GM21381 (cell line): ENCODE data around the gene AMZ1.
A peak's percentile ranks its signal among the peaks of the same experiment; 100 is the strongest.
"Not testable (repeated sequence)": the region's sequence is repeated elsewhere in the genome, so short reads cannot be mapped to it uniquely, and the experiment has no call there.

ENCODE experiments used
- ATAC-seq: cut with Tn5 transposase; IDR thresholded peaks from one replicate; pipeline ENCODE4 v1.9.1; 2021; ENCODE audit warnings: mild to moderate bottlenecking, moderate library complexity; ENCODE audit not compliant: unreplicated experiment

Gene AMZ1

DNA sequence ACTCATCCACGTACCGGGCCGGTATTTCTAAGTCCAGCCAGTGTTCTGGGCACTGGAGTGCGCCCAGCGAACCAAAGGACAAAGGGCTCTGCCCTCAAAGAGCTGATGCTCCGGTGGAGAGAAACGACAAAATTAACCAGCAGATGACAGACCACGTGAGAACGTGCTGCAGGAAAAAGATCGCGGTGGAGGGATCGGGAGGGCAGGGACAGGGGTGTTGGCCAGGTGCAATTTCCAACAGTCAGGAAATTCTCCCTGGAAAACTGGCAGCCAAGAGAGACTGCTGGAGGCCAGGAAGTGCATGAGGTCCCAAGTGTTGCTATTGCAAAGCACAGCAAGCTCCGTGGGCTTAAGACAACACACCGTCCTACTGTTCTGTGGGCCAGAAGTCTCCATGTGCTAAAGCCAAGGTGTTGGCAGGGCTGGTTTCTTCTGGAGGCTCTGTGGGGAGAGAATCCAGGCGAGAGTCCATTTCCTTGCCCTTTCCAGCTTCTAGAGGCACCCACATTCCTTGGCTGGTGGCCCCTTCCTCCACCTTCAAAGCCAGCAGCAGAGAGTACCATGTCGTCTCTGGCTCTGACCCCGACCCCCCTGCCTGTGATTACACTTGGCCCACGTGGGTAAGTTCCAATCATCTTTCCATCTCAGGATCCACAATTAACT lies 21.3 kb upstream of the AMZ1 start:
- ATAC-seq: no peak

DNA sequence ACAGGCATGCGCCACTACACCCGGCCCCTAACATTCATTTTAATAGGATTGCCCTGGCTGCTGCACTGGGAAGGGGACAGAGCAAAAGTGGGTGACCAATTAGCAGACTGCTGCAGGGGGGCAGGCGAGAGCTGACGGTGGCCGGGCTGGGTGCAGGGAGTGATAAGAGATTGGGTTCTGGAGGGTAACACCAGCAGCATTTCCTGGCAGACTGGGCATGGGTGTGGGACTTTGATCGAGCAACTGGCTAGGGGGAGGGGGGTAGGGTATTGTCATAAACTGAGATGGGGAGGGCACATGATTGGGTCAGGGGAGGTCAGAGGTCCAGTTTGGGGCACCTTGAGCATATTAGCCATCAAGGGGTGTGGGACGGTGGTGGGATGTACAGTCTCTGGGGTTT lies 20.2 kb upstream of the AMZ1 start:
- ATAC-seq: no peak

DNA sequence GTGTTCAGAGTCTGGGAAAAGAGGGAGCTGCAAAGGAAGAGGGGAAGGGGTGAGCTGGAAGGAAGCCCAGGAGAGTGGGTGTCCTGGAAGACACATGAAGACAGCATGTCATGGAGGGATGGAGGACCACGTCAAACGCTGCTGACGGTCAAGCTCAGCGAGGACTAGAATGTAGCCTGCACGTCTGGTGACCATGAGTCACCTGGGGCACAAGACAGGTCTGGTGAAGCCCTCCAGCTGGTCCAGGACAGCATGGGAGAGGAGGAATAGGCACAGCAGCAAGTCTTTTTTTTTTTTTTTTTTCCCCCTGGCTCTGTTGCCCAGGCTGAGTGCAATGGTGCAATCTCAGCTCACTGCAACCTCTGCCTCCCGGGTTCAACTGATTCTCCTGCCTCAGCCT lies 19.6 kb upstream of the AMZ1 start:
- ATAC-seq: no peak

DNA sequence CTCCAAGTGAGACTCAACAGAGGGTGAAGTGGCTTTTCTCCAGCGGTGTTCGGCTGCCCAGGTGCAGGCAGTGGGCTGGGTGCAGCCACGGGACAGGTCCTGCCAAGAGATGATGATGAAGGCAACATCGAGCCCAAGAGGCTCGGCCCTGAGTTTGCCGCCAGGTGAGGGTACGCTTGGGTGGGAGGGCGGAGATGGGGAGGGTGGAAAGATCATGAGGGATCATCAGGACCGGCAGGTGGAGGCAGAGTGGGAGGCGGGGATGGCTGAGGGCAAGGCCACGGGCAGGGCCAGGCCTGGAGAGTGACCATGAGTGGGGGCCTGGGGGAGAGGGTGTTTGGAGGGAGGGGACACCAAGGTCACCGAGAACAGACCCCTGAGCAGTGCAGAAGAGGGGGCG lies 17.8 kb upstream of the AMZ1 start:
- no peak for ATAC-seq

DNA sequence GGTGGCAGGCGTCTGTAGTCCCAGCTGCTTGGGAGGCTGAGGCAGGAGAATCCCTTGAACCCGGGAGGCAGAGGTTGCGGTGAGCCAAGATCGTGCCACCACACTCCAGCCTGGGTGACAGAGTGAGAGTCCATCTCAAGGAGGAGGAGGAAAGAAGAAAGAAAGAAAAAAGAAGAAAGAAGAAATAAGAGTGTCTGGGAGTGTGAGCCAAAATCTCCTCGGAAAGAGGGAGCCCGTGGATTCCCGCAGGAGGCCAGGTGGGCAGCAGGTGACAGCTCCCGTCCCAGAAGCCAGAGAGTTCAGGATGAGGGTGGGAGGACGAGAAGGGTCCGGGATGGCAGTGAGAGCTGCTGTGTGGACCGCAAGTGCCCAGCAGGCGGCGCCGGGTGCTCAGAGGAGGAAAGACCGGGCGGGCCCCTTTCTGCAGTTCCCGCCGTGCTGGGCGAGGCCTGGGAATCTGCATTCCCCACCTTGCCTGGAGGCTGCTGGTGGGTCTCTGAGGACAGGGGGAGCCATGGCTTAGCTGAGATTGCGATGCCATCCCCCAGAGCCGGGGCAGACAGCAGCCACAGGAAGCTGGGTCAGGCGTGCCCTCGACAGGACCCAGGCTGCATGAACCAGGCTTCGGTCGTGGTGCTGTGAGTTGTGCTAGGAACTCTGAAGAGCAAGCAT lies 17.1 kb upstream of the AMZ1 start:
- peak; percentile 90 for ATAC-seq

DNA sequence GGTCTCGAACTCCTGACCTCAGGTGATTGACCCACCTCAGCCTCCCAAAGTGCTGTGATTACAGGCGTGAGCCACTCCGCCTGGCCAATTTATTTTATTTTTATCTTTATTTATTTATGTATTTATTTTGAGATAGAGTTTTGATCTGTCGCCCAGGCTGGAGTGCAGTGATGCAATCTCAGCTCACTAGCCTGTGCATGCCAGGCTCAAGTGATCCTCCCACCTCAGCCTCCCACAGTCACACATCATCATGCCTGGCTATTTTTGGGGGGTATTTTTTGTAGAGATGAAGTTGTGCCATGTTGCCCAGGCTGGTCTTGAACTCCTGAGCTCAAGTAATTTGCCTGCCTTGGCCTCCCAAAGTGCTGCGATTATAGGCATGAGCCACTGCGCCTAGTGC lies 14.8 kb upstream of the AMZ1 start:
- not testable (repeated sequence) for ATAC-seq

DNA sequence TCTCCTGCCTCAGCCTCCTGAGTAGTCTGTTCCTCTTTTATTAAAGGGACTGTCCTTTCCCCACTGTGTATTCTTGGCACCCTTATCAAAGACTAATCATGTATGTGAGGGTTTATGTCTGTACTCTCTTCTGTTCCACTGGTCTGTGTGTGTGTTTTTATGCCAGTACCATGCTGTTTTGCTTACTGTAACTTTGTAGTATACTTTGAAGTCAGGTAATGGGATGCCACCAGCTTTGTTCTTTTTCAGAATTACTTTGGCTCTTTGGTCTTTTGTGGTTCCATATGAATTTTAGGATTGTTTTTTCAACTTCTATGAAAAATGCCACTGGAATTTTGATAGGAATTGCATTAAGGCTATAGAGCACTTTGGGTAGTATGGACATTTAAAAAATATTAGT lies 14.1 kb upstream of the AMZ1 start:
- ATAC-seq: no peak

DNA sequence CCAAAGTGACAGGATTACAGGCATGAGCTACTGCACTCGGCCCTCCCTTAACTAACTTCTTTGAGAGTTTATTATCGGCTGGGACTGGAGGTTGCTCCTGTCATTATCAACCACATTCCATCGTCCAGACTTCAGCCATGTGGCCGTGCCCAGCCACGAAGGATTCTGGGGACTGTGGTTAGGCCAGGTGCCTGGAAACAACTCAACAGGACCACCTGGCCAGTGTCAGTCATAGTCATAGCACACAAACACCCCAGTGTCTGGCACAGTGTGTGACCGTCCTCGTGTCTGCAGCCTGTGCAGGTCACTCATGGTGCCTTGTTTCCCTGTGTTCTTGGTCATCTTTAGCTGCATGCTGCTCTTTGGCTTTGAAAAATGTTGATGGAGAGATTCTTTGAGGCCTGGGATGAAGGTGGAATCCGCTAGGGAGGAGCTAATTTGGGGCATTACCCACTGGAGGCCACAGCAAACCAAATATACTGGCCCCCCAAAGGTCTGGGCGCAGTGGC lies 12.7 kb upstream of the AMZ1 start:
- ATAC-seq: no peak

DNA sequence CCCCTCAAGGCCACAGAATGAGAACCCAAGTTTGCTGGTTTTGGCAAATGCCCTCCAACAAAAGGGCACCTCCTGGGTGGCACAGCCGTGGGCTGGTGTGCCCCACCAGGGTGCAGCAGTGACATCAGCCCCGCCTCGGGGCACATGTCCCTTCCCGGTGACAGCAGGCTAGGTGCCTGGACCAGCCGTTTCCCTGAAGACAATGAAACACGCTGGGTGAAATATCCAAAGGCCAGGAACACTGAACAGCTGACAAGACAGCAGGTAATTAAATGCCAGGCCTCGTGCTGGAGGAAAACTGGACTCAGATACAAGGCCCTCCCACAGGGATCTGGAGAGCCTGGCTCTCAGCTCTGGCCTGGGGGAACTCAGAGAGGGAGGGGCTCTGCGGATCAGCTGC lies 11.4 kb upstream of the AMZ1 start:
- ATAC-seq: not testable (repeated sequence)

DNA sequence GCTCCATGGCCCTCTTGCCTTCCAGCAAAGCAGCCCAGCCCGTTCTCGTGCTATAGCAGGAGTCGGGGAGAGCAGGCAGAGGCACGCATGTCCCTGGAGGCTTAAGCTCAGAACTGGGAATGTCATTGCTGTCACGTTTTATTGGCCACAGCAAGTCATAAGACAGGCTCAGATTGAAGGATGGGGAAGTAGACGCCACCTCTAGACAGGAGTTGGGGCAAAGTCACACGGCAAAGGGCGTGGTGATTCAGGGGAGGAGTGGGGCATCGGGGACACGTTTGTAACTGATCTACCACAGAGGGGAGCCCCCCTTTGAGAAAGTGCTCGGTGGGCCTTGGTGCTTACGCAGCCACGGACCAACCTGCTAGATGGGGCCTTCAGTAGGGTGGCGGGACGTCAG lies 9.5 kb upstream of the AMZ1 start:
- not testable (repeated sequence) for ATAC-seq

DNA sequence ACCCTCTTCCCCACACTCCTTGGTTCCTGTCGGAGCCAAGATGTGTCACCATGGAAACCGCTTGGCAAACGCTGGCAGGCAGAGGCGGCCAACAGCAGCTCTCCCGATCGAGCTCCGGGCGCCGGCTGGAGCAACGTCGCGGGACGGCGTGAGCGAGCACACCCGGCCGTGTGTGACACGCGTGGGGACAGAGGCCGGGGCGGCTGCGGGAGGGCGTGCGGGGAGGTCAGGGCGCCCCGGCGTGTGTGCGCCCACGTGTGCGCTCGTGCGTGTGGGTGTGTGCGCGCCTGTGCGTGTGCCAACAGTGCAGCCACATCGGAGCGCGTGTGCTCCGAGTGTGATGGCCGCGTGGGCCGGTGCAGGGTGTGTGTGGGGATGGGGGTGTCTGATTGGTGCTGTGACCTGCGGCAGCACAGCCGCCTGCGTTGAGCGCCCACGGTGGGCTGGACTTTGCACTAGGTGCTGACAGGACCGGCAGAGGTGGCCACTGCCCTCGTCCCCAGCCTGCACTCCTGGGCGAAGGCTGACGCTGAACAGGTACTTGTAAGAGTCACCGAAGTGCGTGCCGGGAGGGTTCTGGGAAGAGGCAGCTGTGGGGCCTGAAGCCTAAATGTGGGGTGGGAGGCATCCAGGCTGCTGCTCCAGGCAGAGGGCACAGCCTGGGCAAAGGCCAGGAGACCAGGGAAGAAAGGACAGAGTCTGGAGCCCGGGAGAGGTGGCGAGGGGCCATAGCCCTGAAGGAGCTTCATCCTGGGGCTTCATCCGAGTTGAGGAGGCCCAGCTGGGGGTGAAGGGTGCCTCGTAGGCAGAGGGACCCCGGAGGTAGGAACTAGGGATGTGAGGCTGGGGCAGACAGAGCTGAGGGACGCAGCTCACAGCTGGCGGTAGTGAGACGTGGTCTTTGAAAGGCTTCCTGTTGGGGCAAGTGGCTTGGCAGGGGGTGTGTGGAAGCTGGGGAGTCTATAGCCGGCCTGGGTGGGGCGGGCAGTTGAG lies 8.6 kb upstream of the AMZ1 start:
- ATAC-seq: not testable (repeated sequence)

DNA sequence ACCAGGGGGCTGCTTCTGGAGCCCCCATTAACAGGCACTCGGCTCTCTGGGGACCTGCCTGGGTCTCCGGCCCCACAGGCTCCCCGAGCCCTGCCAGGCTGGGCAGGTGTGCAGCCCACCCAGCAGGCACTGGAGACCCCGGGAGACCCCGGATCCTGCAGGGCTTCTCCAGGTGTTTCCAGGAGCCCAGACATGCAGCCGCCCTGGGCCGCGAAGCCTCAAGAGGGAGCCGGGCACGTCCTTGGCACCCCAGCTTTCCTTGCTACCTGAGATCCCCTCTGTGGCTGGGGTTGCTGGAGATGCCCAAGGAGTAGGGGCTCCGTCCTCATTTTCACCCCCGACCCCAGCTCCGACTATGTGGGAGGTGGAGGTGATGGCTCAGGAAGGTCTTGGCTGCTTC lies 7.7 kb upstream of the AMZ1 start:
- no peak for ATAC-seq

DNA sequence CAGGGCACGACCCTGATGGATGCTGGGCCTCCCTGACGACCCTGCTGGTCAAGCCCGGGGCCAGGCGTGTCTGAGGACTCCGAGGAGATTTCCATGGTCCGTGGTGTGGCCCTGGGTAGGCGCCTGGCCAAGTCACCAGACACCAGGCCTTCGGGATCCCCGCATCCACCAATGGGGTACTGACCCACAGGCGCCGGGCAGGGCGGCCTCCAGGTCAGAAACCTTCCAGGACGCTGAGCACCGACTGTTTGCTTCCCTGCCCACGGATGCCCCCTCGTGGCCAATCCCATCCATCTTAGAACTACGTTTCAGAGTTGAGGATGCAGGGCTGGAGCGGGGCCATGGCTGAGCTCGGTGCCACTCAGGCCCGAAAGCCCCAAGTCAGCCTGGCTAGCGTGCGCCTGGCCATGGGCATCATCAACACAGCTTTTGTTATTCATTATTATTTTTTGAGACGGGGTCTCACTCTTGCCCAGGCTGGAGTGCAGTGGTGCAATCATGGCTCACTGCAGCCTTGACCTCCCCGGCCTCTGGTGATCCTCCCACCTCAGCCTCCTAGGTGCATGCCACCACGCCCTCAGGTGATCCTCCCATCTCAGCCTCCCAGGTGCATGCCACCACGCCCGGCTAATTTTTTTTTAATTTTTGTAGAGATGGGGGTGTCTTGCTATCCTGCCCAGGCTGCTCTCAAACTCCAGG lies 7.1 kb upstream of the AMZ1 start:
- no peak for ATAC-seq

DNA sequence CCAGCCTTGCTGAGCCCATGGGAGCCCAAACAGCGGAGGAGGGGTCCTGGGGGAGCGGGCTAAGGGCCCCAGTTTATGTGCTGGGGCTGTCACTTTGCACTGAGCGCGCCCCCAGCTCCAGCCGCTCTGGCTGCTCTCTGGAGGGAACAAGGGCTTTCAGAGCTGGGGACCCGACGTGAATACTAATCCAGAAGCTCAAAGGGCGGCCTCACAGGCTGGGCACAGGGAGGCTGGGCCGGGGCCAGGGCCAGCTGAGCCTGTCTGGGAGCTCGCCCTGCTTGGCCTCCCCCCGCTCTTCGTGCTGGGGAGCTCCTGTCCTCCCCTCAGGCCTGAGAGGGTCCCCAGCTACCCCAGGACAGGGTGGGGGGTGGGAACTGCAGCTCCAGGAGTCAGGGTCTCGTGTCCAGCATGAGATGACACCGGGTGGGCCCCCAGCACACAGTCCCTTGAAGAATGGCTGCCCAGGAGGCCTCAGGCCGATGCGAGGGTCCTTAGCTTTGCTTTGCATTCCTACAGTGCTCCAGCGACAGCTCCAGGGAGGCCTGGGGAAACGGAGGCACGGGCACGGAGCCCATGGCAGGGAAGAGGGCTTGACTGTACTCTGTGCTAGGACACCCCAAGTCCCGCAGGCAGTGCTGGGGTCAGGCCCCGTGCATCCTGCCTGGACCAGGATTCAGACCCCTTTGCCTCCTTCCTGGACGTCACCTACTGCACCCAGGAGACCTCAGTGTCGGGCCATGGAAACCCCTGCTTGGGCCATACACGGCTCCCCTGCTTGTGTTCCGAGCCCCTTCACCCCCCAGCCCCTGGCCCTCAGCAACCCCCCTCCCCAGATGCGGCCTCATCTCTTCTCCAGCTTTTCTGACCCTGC lies 5.8 kb upstream of the AMZ1 start:
- no peak for ATAC-seq

DNA sequence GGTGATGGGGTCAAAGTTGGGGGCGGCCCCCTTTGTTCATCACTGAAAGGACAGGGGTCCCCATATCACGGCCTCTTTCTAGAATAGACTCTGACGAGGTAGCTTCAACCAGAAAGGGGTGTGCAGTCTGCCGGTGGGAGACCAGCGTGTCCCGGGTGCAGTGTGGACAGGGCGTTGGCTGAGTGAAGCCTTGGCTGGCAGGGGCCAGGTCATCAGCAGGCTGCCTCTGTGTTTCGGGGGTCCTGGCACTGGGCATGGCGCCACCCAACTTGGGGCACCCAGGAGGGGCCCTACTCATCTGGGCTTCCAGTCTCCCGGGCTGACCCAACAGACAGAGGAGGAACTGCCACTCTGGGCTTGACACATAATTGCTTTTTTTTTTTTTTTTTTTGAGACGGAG lies 3.5 kb upstream of the AMZ1 start:
- no peak for ATAC-seq

DNA sequence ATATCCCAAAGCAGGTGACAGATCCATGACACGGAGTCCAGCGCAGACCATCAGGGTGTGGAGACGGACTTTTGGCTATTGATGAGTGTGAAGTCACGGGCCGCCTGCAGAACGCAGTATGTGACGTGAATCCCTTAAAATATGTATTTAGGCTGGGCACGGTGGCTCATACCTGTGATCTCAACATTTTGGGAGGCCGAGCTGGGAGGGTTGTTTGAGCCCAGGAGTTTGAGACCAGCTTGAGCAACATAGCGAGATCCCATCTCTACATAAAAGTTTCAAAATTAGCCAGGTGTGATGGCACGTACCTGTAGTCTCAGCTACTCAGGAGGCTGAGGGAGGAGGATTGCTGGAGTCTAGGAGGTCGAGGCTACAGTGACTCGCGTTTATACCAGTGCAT lies 1.9 kb upstream of the AMZ1 start:
- ATAC-seq: no peak

DNA sequence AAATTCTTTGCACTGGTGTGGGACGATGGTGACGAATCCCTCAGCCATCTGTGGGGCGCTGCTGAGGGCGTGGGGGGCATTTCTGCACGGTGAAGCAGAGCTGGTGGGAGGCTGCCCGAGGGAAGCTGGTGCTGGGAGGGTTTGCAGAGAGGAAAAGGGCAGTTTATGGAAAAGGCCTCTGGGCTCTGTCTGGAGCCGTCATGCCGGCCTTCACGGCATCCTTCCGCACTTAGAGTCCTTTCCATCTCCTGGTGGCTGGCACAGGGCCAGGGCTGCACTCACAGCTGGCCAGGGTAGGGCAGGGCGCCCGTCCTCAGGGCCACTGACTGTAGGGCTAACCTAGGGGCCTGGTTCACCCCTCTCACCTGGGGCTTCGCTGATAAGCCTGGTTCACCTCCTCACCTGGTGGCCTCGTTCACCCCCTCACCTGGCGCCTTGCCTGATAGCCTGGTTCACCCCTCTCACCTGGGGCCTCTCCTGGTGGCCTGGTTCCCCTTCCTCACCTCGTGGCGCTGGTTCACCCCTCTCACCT lies 598 bp upstream of the AMZ1 start:
- ATAC-seq: no peak

DNA sequence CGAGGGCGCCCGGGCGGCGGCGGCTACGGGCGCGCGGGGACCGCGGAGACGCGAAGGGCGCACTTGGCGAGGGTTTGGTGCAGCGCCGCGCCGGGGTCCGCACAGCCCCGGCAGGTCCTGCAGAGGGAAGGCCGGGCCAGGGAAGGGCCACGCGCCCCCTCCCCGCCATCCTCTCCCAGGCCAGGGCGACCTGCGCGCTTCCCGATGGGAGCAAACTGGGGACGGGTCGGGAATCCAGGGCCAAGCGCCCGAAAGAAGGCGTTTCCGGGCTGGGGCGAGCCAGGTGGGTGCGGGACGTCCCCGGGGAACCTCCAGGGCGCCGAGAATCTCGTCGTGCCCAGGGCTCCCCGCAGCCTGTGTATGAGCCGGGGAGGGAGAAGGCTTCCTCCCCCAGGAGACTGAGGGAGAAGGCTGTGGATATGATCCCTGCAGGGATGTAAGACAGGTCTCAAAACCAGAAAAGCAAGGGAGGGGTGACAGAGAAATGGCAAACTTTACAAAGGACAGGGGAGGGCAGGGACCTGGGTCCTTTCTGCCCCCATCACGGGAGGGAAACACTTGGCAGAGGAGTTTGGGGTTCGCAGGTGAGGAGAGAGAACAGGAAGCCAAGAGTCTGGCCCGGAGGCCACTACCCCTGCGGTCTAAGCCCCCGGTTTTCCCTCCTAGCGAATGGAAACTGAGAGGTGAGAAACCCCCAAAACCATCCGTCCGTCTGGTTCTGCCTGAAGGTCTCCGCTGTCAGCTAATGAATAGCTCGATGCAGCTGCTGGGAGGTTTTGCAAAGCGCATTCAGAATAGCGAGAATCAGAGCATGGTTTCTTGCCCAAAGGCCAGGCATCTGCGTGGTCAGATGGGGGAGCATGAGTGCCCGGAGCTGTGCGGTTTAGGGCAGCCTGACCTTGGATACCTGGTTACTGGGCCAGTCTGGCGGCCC lies 674 bp downstream of the AMZ1 start:
- ATAC-seq: peak; percentile 79
